ENCODE measurements around the gene CARD14.

Gene CARD14

GRCh38 chr17:80248001-80248893 is 78.4 kb downstream of the CARD14 start:
- no peak for DNase-seq (ENCODE audit: low read depth)
- TF ChIP-seq MAX (IDR thresholded peaks at IDR 0.05; ENCODE audit: low read depth, low read length) (no peak), POLR2A (IDR thresholded peaks at IDR 0.05; ENCODE audit: extremely low read depth, insufficient read length) (no peak), CTCF (IDR thresholded peaks at IDR 0.05; ENCODE audit: low read depth, low read length) (no peak), MYC (IDR thresholded peaks at IDR 0.05; ENCODE audit: low read depth, low read length) (no peak)
- H3K4me3 ChIP-seq (ENCODE audit: low read depth, low read length) = no peak overlapping the region

GRCh38 chr17:80248894-80249710 is 79.3 kb downstream of the CARD14 start:
- no peak for TF ChIP-seq MYC (IDR thresholded peaks at IDR 0.05; ENCODE audit: low read depth, low read length)
- TF ChIP-seq MAX (IDR thresholded peaks at IDR 0.05; ENCODE audit: low read depth, low read length) = no peak
- no peak for TF ChIP-seq CTCF (IDR thresholded peaks at IDR 0.05; ENCODE audit: low read depth, low read length)
- no peak for TF ChIP-seq POLR2A (IDR thresholded peaks at IDR 0.05; ENCODE audit: extremely low read depth, insufficient read length)
- no peak for DNase-seq (ENCODE audit: low read depth)
- no peak overlapping the region for H3K4me3 ChIP-seq (ENCODE audit: low read depth, low read length)

- DNase-seq (ENCODE audit: low read depth) = no peak
- TF ChIP-seq CTCF (IDR thresholded peaks at IDR 0.05; ENCODE audit: low read depth, low read length) (no peak), POLR2A (IDR thresholded peaks at IDR 0.05; ENCODE audit: extremely low read depth, insufficient read length) (no peak), MAX (IDR thresholded peaks at IDR 0.05; ENCODE audit: low read depth, low read length) (no peak), MYC (IDR thresholded peaks at IDR 0.05; ENCODE audit: low read depth, low read length) (no peak)
- no peak overlapping the region for H3K4me3 ChIP-seq (ENCODE audit: low read depth, low read length)
Measured at GRCh38 chr17:80251966-80252365, 82.1 kb downstream of the CARD14 start.

GRCh38 chr17:80252871-80253270 is 83.0 kb downstream of the CARD14 start:
- no peak for TF ChIP-seq POLR2A (IDR thresholded peaks at IDR 0.05; ENCODE audit: extremely low read depth, insufficient read length)
- TF ChIP-seq MYC (IDR thresholded peaks at IDR 0.05; ENCODE audit: low read depth, low read length) = no peak
- TF ChIP-seq MAX (IDR thresholded peaks at IDR 0.05; ENCODE audit: low read depth, low read length) = no peak
- no peak for TF ChIP-seq CTCF (IDR thresholded peaks at IDR 0.05; ENCODE audit: low read depth, low read length)
- no peak overlapping the region for H3K4me3 ChIP-seq (ENCODE audit: low read depth, low read length)
- peak; percentile 23 for DNase-seq (ENCODE audit: low read depth)

- DNase-seq (ENCODE audit: low read depth) = no peak
- no peak overlapping the region for H3K4me3 ChIP-seq (ENCODE audit: low read depth, low read length)
- TF ChIP-seq MAX (IDR thresholded peaks at IDR 0.05; ENCODE audit: low read depth, low read length) (no peak), MYC (IDR thresholded peaks at IDR 0.05; ENCODE audit: low read depth, low read length) (no peak), POLR2A (IDR thresholded peaks at IDR 0.05; ENCODE audit: extremely low read depth, insufficient read length) (no peak)
Measured at GRCh38 chr17:80253631-80254395, 84.0 kb downstream of the CARD14 start.

Data from NB4 (cell line).